Smooth muscle cell (in vitro differentiated cells): ENCODE measurements around the gene PGM5. TPM values are rescaled to one million over a fixed set of nuclear protein-coding genes. Genes with fewer than 3 reads are reported as not detected.

Experiments used
- DNase-seq: peaks from one replicate; lab custom pipeline; 2025; ENCODE audit not compliant: unreplicated experiment; lab: John Stamatoyannopoulos, UW
- H2AFZ ChIP-seq: fragments of 200-600 bp; sonication (generic); 2 replicates; pipeline ENCODE4 v1.6.0; 2016; ENCODE audit warnings: antibody characterized with exemption, low read depth, mild to moderate bottlenecking
- H3F3A ChIP-seq: fragments of 200-600 bp; sonication (generic); 2 replicates; pipeline ENCODE4 v1.6.0; 2017; ENCODE audit warnings: antibody characterized with exemption, low read depth
- H3K27ac ChIP-seq: fragments of 200-600 bp; sonication (generic); 2 replicates; pipeline ENCODE4 v1.5.1; 2016; ENCODE audit warnings: low read depth, mild to moderate bottlenecking
- H3K27me3 ChIP-seq: fragments of 200-600 bp; sonication (generic); 2 replicates; pipeline ENCODE4 v1.6.1; 2016; ENCODE audit warnings: low read depth, mild to moderate bottlenecking
- H3K36me3 ChIP-seq: fragments of 200-600 bp; sonication (generic); 2 replicates; pipeline ENCODE4 v1.5.1; 2016; ENCODE audit warnings: low read depth
- H3K4me1 ChIP-seq: fragments of 200-600 bp; sonication (generic); 2 replicates; pipeline ENCODE4 v1.5.1; 2016; ENCODE audit warnings: low read depth
- H3K4me2 ChIP-seq: fragments of 200-600 bp; sonication (generic); 2 replicates; pipeline ENCODE4 v1.6.0; 2016; ENCODE audit warnings: mild to moderate bottlenecking
- H3K4me3 ChIP-seq: fragments of 200-600 bp; sonication (generic); 2 replicates; pipeline ENCODE4 v1.5.1; 2016; ENCODE audit warnings: mild to moderate bottlenecking
- H3K79me2 ChIP-seq: fragments of 200-600 bp; sonication (generic); 2 replicates; pipeline ENCODE4 v1.6.0; 2016; ENCODE audit warnings: low read depth, mild to moderate bottlenecking
- H3K9ac ChIP-seq: fragments of 200-600 bp; sonication (generic); 2 replicates; pipeline ENCODE4 v1.6.0; 2016; ENCODE audit warnings: low read depth
- H3K9me3 ChIP-seq: fragments of 200-600 bp; sonication (generic); replicated peaks from 2 replicates; pipeline ENCODE4 v1.5.1; 2016; ENCODE audit warnings: low read depth
- H4K20me1 ChIP-seq: fragments of 200-600 bp; sonication (generic); 2 replicates; pipeline ENCODE4 v1.6.0; 2016; ENCODE audit warnings: low read depth
- WGBS: methylation state at CpG from one replicate; pipeline ENCODE4 v1.1.7; 2016; ENCODE audit warnings: low lambda C conversion rate; 5-methylcytosine and 5-hydroxymethylcytosine counted together
- polyA plus RNA-seq: library from polyadenylated mRNA; unstranded; fragments of >200 nt; fragmentation: Nextera tagmentation; extraction: Ambion mirVana; gene quantifications from 2 replicates; pipeline ENCODE4 v1.2.1, GENCODE V29; 2016
- total RNA-seq: library from RNA; depleted of rRNA; stranded (reverse); fragments of >200 nt; gene quantifications from 2 replicates; pipeline ENCODE4 v1.2.3, GENCODE V29; 2014
- TF ChIP-seq, protein P1 (sequence below): fragments of 200-600 bp; sonication (generic); IDR thresholded peaks from 2 replicates; pipeline ENCODE4 v1.5.1; 2017; ENCODE audit warnings: borderline replicate concordance, mild to moderate bottlenecking, antibody characterized with exemption; ENCODE audit not compliant: insufficient read depth, poor library complexity, severe bottlenecking

The PGM5 gene
- total and polyA plus RNA-seq, 2 experiments from 2014 or later: 0.77 to 5.6 TPM

DNA sequence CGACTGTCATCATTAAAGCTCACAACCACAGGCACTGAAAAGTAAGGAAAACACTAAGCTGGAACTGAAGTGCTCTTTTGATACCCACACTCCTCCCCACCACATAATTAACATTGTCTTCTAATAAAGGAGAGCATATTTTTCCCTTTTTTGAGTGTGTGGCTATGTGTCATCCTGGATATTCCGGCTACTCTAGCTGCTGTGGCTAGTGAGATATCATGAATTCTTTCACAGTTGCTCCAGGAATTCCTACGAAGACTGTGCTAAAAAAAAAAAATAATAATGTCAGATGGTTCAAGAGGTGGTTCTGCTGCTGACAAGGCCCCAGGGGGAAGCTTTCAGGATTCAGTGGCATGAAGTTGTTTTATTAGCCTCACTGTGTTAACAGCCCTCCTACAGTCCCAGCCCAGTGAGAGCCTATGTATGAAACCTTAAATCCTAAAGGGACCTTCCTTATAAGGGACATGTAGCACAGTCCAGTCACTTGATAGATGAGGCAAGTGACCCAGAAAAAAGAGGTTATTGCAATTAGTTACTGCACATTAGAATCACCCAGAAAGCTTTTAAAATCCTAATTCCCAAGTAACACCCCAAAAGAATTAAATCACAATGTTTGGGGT, 137.7 kb downstream of the PGM5 start:
- no peak for DNase-seq
- H3F3A ChIP-seq: no peaks in the 10 kb centered on the region
- TF ChIP-seq, protein P1, sequence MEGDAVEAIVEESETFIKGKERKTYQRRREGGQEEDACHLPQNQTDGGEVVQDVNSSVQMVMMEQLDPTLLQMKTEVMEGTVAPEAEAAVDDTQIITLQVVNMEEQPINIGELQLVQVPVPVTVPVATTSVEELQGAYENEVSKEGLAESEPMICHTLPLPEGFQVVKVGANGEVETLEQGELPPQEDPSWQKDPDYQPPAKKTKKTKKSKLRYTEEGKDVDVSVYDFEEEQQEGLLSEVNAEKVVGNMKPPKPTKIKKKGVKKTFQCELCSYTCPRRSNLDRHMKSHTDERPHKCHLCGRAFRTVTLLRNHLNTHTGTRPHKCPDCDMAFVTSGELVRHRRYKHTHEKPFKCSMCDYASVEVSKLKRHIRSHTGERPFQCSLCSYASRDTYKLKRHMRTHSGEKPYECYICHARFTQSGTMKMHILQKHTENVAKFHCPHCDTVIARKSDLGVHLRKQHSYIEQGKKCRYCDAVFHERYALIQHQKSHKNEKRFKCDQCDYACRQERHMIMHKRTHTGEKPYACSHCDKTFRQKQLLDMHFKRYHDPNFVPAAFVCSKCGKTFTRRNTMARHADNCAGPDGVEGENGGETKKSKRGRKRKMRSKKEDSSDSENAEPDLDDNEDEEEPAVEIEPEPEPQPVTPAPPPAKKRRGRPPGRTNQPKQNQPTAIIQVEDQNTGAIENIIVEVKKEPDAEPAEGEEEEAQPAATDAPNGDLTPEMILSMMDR: no peak
- no peaks in the 10 kb centered on the region for H3K27me3 ChIP-seq
- no peaks in the 10 kb centered on the region for H3K79me2 ChIP-seq
- no peaks in the 10 kb centered on the region for H4K20me1 ChIP-seq
- H3K4me1 ChIP-seq: no peaks in the 10 kb centered on the region
- 30% methylated on average over 3 of the region's 3 CpGs for WGBS
- no peak overlapping the region for H2AFZ ChIP-seq
- H3K4me2 ChIP-seq: peak overlapping the region; percentile 61
- no peak overlapping the region for H3K4me3 ChIP-seq
- no peak overlapping the region for H3K9ac ChIP-seq
- no peaks in the 10 kb centered on the region for H3K9me3 ChIP-seq
- H3K27ac ChIP-seq: peak overlapping the region; percentile 56
- no peaks in the 10 kb centered on the region for H3K36me3 ChIP-seq

DNA sequence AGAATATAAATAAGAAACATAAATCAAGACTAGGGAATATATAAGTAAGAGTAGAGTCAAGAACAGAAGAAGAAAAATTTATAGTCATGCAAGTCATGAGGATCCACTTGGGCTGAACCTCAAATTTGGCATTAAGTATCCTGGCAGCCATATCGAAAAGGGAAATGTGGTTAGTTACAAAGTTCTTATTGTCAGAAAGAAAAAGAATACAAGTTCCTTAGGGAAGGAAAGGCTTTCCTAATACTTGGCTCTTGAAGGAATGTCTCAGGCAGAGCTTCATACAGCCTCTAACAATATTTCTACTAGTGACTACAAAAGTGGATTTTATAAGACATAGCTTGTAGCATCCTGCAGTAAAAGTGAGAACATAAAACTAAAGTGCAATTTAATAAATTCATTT, 138.8 kb downstream of the PGM5 start:
- no peaks in the 10 kb centered on the region for H3K36me3 ChIP-seq
- no peak overlapping the region for H2AFZ ChIP-seq
- no peaks in the 10 kb centered on the region for H4K20me1 ChIP-seq
- H3K4me1 ChIP-seq: no peaks in the 10 kb centered on the region
- TF ChIP-seq, protein P1: no peak
- H3K4me3 ChIP-seq: no peak overlapping the region
- H3K9ac ChIP-seq: no peak overlapping the region
- no peaks in the 10 kb centered on the region for H3K9me3 ChIP-seq
- H3K27me3 ChIP-seq: no peaks in the 10 kb centered on the region
- H3F3A ChIP-seq: no peaks in the 10 kb centered on the region
- H3K27ac ChIP-seq: no peak overlapping the region
- no peak overlapping the region for H3K4me2 ChIP-seq
- WGBS: 94% methylated on average over 1 of the region's 1 CpG
- DNase-seq: no peak
- no peaks in the 10 kb centered on the region for H3K79me2 ChIP-seq

DNA sequence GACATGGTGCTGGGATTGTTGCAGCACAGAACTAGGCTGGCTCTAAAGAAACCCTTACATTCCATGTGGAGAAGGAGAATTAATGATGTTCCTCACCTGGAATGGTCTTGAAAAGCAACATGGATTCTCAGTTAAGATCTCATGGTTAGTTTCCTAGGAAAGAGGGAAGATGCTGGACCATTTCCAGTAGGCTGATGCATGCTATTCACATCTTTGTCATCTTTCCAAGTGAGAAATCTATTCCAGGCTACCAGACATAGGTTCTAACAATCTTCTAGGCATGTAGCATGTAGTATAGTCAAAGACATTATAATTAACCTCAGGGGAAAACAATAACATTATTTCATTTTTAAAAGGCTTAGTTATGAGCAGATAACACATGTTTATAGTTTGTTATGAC, 139.9 kb downstream of the PGM5 start:
- no peak overlapping the region for H3K9ac ChIP-seq
- no peak overlapping the region for H3K27ac ChIP-seq
- H3K36me3 ChIP-seq: no peaks in the 10 kb centered on the region
- H3K4me3 ChIP-seq: no peak overlapping the region
- no peaks in the 10 kb centered on the region for H4K20me1 ChIP-seq
- peaks cover under 1% of the 10 kb centered on the region for H3F3A ChIP-seq
- H2AFZ ChIP-seq: no peak overlapping the region
- TF ChIP-seq, protein P1: no peak
- no peaks in the 10 kb centered on the region for H3K9me3 ChIP-seq
- no peaks in the 10 kb centered on the region for H3K27me3 ChIP-seq
- no peak for DNase-seq
- H3K4me1 ChIP-seq: peaks cover 4% of the 10 kb centered on the region
- H3K4me2 ChIP-seq: no peak overlapping the region
- H3K79me2 ChIP-seq: no peaks in the 10 kb centered on the region

DNA sequence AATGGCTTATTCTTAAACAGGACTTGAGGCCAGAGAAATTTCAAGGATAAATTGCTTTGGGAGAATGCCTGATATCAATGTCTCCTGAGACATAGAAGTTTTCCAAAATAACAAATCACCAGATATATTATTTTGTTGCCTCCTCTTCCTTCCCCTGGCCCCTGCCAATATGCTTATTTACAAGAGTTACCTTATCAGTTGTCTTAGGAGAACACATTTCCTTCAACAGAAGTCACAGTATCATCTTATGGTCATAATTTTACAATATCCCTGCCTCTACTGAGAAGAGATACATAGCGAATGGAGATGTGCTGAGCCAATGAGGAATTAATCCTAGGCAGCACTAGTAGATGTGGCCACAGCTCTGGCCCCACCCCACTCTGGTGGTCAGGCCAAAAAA, 141.2 kb downstream of the PGM5 start:
- Histone ChIP-seq H3K9me3 (no peaks in the 10 kb centered on the region), H3K9ac (no peak overlapping the region), H4K20me1 (no peaks in the 10 kb centered on the region), H3K36me3 (no peaks in the 10 kb centered on the region), H3K4me1 (peaks cover 9% of the 10 kb centered on the region), H3K27me3 (no peaks in the 10 kb centered on the region), H3F3A (peaks cover 5% of the 10 kb centered on the region), H2AFZ (no peak overlapping the region), H3K4me3 (no peak overlapping the region), H3K27ac (no peak overlapping the region), H3K79me2 (no peaks in the 10 kb centered on the region), H3K4me2 (no peak overlapping the region)
- TF ChIP-seq, protein P1: no peak
- 91% methylated on average over 1 of the region's 1 CpG for WGBS
- DNase-seq: no peak
